ENCODE data around the gene SLAIN1.

The SLAIN1 gene

DNA sequence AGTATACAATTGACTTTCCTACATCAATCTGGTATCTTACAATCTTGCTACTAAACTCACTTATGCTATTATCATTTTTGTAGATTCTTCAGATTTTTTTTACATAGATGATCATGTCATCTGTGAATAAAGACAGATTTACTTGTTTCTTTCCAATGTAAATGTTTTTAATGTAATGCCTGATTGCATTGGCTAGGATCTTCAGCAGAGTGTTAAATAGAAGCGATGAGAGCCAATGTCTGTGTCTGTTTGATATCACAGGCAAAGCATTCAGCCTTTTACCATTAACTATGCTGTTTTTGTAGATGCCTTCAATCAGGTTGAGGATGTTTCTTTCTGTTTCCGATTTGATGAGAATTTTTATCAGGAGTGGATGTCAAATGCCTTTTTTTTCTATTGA lies 19.2 kb downstream of the SLAIN1 start:
- H3K4me1 ChIP-seq (ENCODE audit: control insufficient read depth in 1 of 2, insufficient read depth in 1 of 2, low read depth in 1 of 2, low read length in 1 of 2): peaks cover 7 to 28% of the 10 kb centered on the region in 2 experiments
- H3K27me3 ChIP-seq: no peaks in the 10 kb centered on the region
- H3K4me3 ChIP-seq (ENCODE audit: low read depth in 1 of 2, low read length in 1 of 2): no peak overlapping the region
- TF ChIP-seq, protein P1, sequence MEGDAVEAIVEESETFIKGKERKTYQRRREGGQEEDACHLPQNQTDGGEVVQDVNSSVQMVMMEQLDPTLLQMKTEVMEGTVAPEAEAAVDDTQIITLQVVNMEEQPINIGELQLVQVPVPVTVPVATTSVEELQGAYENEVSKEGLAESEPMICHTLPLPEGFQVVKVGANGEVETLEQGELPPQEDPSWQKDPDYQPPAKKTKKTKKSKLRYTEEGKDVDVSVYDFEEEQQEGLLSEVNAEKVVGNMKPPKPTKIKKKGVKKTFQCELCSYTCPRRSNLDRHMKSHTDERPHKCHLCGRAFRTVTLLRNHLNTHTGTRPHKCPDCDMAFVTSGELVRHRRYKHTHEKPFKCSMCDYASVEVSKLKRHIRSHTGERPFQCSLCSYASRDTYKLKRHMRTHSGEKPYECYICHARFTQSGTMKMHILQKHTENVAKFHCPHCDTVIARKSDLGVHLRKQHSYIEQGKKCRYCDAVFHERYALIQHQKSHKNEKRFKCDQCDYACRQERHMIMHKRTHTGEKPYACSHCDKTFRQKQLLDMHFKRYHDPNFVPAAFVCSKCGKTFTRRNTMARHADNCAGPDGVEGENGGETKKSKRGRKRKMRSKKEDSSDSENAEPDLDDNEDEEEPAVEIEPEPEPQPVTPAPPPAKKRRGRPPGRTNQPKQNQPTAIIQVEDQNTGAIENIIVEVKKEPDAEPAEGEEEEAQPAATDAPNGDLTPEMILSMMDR (IDR thresholded peaks at IDR 0.05): no peak
- no peak overlapping the region for H3K27ac ChIP-seq
- H3K36me3 ChIP-seq: no peaks in the 10 kb centered on the region
- no peaks in the 10 kb centered on the region for H3K9me3 ChIP-seq

DNA sequence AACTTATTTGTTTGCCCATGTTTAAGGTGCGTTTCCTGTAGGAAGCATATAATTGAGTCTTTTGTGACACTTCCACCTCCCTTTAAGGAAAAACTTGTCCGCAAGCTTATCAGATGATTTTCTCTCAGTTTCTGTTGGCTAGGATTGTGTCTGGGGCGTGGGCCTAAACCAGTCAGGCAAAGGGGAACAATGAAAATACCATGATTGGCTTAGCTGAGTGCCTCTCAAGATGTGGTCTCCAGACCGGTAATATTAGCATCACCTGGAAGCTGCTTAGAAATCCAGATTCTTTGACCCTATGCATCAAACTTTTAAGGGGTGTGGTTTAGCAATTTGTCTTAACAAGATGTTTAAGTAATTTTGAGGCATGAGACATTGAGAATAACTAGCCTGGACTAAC lies 20.0 kb downstream of the SLAIN1 start:
- H3K9me3 ChIP-seq: no peaks in the 10 kb centered on the region
- no peaks in the 10 kb centered on the region for H3K36me3 ChIP-seq
- H3K27me3 ChIP-seq: no peaks in the 10 kb centered on the region
- no peak overlapping the region for H3K27ac ChIP-seq
- peaks cover 7 to 28% of the 10 kb centered on the region in 2 experiments for H3K4me1 ChIP-seq (ENCODE audit: control insufficient read depth in 1 of 2, insufficient read depth in 1 of 2, low read depth in 1 of 2, low read length in 1 of 2)
- H3K4me3 ChIP-seq (ENCODE audit: low read depth in 1 of 2, low read length in 1 of 2): no peak overlapping the region
- TF ChIP-seq, protein P1 (IDR thresholded peaks at IDR 0.05): no peak

DNA sequence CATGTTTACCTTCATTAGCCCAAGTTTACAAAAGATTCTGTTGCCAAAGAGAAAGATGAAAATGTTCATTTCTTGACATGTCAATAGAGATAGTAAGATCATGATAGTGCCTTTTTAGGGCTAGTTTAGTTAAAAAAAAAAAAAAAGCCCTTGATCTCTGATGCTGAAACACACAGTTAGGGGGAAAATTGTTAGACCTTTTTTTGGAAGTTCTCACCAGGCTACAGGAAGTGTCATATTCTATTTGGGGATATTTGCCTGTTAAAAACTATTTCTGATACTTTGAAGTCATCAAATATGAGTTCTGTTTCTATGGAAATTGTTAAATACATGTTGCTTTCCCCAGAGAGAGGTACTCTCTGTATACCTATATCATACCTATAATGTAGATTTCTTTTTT lies 21.6 kb downstream of the SLAIN1 start:
- Histone ChIP-seq H3K27me3 (no peaks in the 10 kb centered on the region), H3K36me3 (no peaks in the 10 kb centered on the region), H3K4me3 (ENCODE audit: low read depth in 1 of 2, low read length in 1 of 2) (no peak overlapping the region), H3K27ac (no peak overlapping the region), H3K4me1 (ENCODE audit: control insufficient read depth in 1 of 2, insufficient read depth in 1 of 2, low read depth in 1 of 2, low read length in 1 of 2) (peaks cover 7 to 27% of the 10 kb centered on the region in 2 experiments), H3K9me3 (no peaks in the 10 kb centered on the region)
- TF ChIP-seq, protein P1 (IDR thresholded peaks at IDR 0.05): no peak

DNA sequence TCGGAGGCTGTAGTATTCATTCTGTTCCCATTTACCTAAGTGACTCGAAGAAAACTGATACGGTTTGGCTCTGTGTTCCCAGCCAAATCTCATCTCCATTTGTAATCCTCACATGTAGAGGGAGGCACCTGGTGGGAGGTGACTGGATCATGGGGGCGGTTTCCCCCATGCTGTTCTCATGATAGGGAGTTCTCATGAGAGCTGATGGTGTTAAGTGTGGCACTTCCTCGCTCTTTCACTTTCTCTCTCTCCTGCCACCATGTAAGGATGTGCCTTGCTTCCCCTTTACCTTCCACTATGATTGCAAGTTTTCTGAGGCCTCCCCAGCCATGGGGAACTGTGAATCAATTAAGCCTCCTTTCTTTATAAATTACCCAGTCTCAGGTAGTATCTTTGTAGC lies 23.5 kb downstream of the SLAIN1 start:
- TF ChIP-seq, protein P1 (IDR thresholded peaks at IDR 0.05): no peak
- H3K27me3 ChIP-seq: no peaks in the 10 kb centered on the region
- no peaks in the 10 kb centered on the region for H3K36me3 ChIP-seq
- peak overlapping the region; percentile 38 for H3K27ac ChIP-seq
- H3K9me3 ChIP-seq: no peaks in the 10 kb centered on the region
- peaks cover 18 to 21% of the 10 kb centered on the region in 2 experiments for H3K4me1 ChIP-seq (ENCODE audit: control insufficient read depth in 1 of 2, insufficient read depth in 1 of 2, low read depth in 1 of 2, low read length in 1 of 2)
- no peak overlapping the region for H3K4me3 ChIP-seq (ENCODE audit: low read depth in 1 of 2, low read length in 1 of 2)

DNA sequence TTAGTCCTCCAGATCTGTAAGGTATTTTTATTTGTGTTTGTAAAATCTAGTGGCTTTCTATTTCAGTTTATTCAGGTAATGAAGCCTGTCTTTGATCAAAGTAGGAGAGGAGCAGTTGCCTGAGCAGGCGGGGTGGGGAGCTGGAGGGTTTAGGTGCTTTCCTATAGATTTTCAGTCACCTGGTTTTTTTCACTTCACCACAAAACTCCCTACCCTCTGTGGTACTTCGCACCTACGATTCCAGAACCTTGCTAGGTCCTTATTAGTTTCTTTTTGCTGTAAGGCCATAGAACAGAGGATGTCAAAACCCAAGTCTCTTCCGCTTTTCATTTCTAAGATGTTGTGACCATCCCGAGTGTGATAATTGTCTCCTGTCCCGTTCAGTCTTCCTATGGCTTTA lies 26.6 kb downstream of the SLAIN1 start:
- TF ChIP-seq, protein P1 (IDR thresholded peaks at IDR 0.05): no peak
- Histone ChIP-seq H3K27ac (no peak overlapping the region), H3K27me3 (no peaks in the 10 kb centered on the region), H3K36me3 (no peaks in the 10 kb centered on the region), H3K9me3 (no peaks in the 10 kb centered on the region), H3K4me3 (ENCODE audit: low read depth in 1 of 2, low read length in 1 of 2) (no peak overlapping the region), H3K4me1 (ENCODE audit: control insufficient read depth in 1 of 2, insufficient read depth in 1 of 2, low read depth in 1 of 2, low read length in 1 of 2) (peaks cover 24 to 36% of the 10 kb centered on the region in 2 experiments)

DNA sequence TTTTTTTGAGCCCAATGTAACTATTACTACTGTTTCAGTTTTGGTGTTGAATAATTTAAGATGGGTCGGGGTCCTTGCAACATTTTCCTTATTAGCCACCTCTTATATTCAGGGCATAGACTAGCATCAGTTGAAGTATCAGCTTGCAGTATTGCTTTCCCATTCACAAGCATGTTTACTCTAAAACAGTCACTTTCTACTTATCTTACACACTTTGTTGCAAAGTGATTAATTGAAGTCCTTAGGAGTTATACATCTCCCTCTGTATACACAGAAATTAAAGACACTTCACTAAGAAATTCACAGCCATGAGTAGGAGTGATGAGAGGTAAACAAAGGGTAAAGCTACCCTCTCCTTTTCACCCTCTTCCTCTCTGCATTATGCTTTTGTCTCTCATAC lies 27.6 kb downstream of the SLAIN1 start:
- TF ChIP-seq, protein P1 (IDR thresholded peaks at IDR 0.05): no peak
- Histone ChIP-seq H3K9me3 (no peaks in the 10 kb centered on the region), H3K36me3 (no peaks in the 10 kb centered on the region), H3K4me3 (ENCODE audit: low read depth in 1 of 2, low read length in 1 of 2) (no peak overlapping the region), H3K27me3 (no peaks in the 10 kb centered on the region), H3K4me1 (ENCODE audit: control insufficient read depth in 1 of 2, insufficient read depth in 1 of 2, low read depth in 1 of 2, low read length in 1 of 2) (peaks cover 27 to 46% of the 10 kb centered on the region in 2 experiments), H3K27ac (peak overlapping the region; percentile 77)
